HG02840 (cell line): ENCODE data around the gene WASF3.

Experiments used
- ATAC-seq: cut with Tn5 transposase; IDR thresholded peaks from one replicate; pipeline ENCODE4 v1.9.1; 2021; ENCODE audit warnings: mild to moderate bottlenecking, moderate library complexity, moderate number of reproducible peaks; ENCODE audit not compliant: unreplicated experiment, low FRiP score

The WASF3 gene

GRCh38 chr13:26557393-26558073 lies at the start of gene WASF3:
TSS of gene WASF3 (plus strand) at chr13:26557683. CDS start at chr13:26642271, 84,588 bp downstream.
- no peak for ATAC-seq

GRCh38 chr13:26508885-26509284 lies 48.6 kb upstream of the WASF3 start:
- no peak for ATAC-seq

- ATAC-seq = no peak
These were observed 48.0 kb upstream of the WASF3 start for GRCh38 chr13:26509491-26509890.

- ATAC-seq = no peak
These were observed 43.6 kb upstream of the WASF3 start for GRCh38 chr13:26513931-26514330.

- no peak for ATAC-seq
These were observed 41.8 kb upstream of the WASF3 start for GRCh38 chr13:26515721-26516120.

- no peak for ATAC-seq
These were observed 39.5 kb upstream of the WASF3 start for GRCh38 chr13:26517936-26518335.

- ATAC-seq = no peak
These were observed 39.0 kb upstream of the WASF3 start for GRCh38 chr13:26518451-26518959.

GRCh38 chr13:26522571-26522970 lies 34.9 kb upstream of the WASF3 start:
- no peak for ATAC-seq

- no peak for ATAC-seq
These were observed 34.5 kb upstream of the WASF3 start for GRCh38 chr13:26523007-26523406.

GRCh38 chr13:26525528-26525927 lies 32.0 kb upstream of the WASF3 start:
- ATAC-seq = no peak

GRCh38 chr13:26526702-26527216 lies 30.7 kb upstream of the WASF3 start:
- no peak for ATAC-seq

- no peak for ATAC-seq
These were observed 29.0 kb upstream of the WASF3 start for GRCh38 chr13:26528527-26528926.

GRCh38 chr13:26529441-26529840 lies 28.0 kb upstream of the WASF3 start:
- no peak for ATAC-seq

- ATAC-seq = no peak
These were observed 25.7 kb upstream of the WASF3 start for GRCh38 chr13:26531742-26532141.

- ATAC-seq = no peak
These were observed 23.3 kb upstream of the WASF3 start for GRCh38 chr13:26534036-26534726.

- ATAC-seq = no peak
These were observed 18.8 kb upstream of the WASF3 start for GRCh38 chr13:26538363-26539317.

GRCh38 chr13:26539738-26540292 lies 17.7 kb upstream of the WASF3 start:
- no peak for ATAC-seq

GRCh38 chr13:26540334-26540733 lies 17.1 kb upstream of the WASF3 start:
- ATAC-seq = no peak

- ATAC-seq = no peak
These were observed 16.4 kb upstream of the WASF3 start for GRCh38 chr13:26541041-26541440.
